AG20443 (cell line): ENCODE data around the gene MICAL3.
"Not testable (repeated sequence)": the region's sequence is repeated elsewhere in the genome, so short reads cannot be mapped to it uniquely, and the experiment has no call there.

Experiments used
- DNase-seq: peaks from one replicate; pipeline ENCODE4 v3.0.0; 2012; ENCODE audit warnings: low spot score, mixed read lengths

The MICAL3 gene

DNA sequence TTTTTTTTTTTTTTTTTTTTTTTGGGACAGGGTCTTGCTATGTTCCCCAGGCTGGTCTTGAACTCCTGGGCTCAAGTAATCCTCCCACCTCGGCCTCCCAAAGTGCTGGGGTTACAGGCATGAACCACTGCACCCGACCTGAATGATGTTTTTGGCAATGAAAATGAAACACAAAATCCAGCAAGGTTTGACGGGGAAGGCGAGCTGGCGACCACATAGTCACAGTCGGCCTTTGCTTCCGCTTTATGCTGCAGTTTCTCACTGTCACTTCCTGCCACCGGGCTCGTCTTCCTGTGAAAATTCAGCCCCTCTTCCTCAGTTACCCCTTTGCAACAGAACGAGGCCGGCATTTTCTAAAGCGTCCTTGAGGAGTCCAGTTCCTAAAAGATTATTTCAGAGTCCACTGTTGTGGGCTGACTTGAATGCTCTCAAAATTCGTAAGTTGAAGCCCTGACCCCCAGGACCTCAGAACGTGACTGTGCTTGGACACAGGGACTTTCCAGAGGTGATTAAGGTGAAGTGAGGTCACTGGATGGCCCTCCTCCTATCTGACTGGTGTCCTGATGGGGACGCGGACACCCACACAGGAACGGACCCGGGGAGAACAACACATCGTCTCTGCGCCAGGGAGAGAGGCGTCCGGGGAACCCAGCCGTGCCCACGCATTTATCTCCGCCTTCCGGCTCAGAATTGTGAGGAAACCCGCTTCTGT, 247.2 kb downstream of the MICAL3 start:
- no peak for DNase-seq

DNA sequence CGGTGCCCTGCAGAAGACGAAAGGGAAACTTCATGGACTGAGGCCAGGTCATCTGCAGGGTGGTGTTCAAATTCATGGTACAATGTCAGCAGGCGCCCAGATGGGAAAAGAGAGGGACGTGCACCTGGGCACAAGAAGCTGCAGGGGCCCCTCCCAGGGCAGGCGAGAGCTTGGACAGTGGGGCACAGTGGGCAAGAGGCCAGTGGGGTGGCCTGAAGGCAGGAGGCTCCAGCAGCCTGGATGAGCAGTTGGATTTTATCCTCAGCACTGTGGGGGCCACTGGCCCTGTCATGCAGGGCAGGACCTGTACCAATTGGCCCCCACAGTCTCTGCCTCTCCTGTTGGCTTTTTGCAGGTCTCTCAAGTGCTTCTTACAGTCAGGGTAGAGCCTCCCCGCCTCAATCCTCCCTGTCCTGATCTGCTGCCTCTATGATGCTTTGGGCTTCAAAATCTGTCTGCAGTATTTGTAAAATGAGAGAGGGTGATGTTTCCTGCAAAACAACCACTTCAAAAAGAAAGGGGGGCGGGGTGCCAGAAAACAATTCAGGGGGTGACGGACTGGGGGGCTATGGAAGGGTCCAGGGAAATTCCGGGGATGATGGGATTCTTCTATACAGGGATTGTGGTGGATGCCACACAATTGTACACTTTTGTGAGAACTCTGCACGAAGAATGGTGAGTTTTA, 248.4 kb downstream of the MICAL3 start:
- no peak for DNase-seq

- no peak for DNase-seq
Measured at GRCh38 chr22:17774926-17775685, 249.3 kb downstream of the MICAL3 start.

- peak; percentile 79 for DNase-seq
Measured at GRCh38 chr22:17774206-17774925, 250.0 kb downstream of the MICAL3 start, which contains the start of gene BID. TSS of gene BID (minus strand) at chr22:17774469. CDS start at chr22:17750116, 24,353 bp downstream.

DNA sequence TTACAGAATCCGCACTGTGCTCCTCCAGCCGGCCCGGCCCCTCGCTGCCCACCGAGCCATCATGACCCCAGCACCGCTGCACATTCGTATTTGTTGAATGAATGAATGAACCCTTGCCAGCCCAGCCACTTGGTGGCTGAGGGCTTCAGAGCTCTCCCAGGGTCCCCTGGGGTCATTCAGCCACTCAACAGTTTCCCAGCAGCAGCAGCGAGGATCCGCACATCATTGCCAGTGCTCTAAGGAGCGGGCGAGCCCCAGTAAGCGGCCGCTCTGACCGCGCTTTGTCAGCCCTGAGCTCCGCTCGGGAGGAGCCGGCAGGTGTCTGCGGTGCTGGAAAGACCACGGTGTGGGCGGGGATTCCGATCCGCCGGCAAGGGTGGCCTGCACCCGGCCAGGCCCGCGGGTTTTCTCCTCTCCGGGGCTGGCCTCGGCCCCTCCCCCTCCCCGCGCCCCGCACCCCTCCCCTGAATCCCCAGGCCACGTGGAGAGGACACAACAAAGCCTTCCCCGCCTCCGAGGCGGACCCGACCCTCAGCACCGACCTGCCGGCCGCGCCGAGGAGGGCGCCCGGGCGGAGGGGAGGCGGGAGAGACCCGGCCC, 250.7 kb downstream of the MICAL3 start:
- peak; percentile 62 for DNase-seq

DNA sequence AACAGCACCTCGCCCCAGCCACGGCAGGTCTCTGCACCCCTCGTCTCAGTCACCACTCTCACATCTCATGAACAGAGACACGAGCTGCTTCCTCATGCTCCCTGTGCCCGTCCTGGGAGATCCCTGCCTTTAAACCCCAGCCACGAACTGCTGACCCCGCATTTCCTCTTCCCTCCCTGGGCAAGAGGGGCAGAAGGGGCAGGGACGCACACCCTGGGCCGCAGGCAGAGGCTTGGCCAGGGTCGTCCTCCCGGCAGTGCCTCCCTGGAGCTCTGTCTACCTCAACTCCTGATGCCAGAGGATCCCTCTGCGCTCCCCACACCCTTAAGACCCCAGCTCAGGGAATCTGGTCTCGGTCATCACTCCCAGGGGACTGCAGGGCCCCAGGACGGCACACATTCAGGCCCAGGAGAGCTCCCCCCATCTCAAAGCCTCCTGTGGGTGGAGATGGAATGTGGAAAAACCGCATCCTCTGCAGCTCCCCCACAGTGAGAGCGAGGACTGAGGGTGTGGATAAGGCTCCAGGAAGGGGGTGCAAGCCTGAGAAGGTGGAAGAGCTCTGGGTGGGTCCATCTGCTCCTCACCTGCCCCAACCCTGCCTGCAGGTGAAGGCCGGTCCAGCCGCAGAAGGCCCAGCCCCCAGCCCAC, 251.3 kb downstream of the MICAL3 start:
- no peak for DNase-seq

- DNase-seq, result no peak
Measured at GRCh38 chr22:17772249-17772957, 252.0 kb downstream of the MICAL3 start.

DNA sequence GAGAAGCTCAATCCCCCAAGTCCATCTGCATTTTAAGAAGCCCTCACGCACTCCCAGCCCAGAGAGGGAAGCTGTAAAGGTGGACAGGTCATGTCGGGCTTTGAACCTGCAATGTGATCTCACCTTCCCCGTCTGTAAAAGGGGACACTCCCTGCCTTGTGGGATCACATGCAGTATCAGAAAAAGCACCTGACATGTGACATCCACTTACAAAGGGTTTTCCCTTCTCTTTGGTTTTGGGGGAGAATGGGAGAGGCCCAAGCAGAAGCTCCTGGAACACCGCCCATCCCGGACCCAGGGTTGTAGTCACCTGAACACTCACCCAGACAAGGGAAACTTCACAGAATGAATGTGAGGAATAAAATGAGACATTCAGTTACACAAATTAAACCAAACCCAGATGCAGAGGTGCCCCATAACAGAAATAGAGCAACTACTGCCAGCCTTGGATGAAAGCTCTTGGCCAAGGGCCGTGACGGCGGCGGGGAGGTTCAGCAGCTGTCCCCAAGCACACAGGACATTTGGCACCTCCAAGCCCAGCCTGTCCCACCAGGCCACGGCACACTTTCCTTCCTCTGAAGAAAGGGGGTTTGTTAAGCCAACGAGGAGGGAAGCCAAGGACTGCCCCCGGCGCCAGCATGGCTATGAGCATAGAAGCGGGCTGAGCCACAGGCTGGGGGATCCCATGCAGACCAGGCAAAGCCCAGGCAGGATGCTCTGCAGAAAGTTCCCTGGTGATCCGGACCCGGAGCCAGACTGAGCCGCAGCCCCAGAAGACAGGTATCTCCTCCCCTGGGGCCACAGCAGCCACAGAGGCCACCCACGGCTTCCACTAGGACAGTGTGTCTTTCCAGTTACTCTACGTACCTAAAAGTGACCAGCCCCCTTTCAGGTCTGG, 253.9 kb downstream of the MICAL3 start:
- no peak for DNase-seq

DNA sequence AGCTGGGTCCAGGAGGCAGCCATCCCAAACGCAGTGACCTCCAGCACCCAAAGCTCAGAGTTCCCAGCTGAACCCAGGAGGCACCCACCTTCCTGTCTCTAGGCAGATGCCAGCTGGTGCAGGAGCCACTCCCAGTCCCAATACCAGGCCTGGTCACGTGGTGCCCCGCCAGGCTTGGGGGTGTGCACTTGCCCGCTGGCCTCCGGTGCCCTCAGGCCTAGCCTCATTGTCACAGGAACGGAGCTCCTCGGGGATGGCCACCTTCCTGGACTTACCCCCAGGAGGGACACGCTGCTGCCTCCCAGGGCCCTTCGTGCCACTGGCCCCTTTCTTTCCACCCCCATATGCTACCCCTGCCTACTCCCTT, 254.7 kb downstream of the MICAL3 start:
- no peak for DNase-seq

- no peak for DNase-seq
Measured at GRCh38 chr22:17769013-17769715, 255.2 kb downstream of the MICAL3 start.

- DNase-seq, result no peak
Measured at GRCh38 chr22:17767233-17768065, 256.9 kb downstream of the MICAL3 start.

GRCh38 chr22:17764852-17765251, 259.5 kb downstream of the MICAL3 start:
- not testable (repeated sequence) for DNase-seq

DNA sequence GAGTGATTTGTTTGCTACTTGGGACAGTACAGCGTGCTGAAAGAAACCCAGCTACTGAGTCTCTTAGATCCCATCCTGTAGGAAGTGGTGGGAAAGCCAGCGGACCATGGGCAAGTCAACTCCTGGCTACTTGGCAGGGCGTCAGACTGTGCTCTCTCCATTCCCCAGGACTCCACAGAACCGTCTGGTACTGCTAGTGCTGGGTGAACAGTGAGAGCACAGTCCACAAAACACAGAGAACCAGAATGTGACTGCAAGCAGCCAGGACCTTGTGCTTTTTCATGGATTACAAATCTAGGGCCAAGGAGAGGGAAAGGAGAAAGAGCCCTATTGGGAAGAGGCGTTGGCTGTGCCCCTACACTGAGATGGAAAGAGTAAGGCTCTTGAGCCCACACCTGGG, 260.3 kb downstream of the MICAL3 start:
- DNase-seq, result no peak

DNA sequence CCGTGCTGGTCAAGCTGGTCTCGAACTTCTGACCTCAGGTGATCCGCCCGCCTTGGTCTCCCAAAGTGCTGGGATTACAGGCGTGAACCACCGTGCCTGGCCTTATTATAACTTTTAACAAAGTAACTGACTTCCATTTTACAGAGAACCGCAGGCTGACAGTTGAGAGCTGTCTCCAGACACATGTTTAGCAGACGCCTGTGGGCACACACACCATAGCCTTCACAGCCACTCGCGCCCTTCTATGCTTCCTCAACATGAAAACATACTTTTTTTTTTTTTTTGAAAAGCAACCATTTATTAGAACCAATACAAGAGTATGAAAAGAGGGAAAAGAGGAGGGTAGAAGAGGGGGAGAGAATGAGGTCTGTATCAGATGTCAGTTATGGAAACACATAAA, 260.9 kb downstream of the MICAL3 start:
- DNase-seq, result not testable (repeated sequence)

DNA sequence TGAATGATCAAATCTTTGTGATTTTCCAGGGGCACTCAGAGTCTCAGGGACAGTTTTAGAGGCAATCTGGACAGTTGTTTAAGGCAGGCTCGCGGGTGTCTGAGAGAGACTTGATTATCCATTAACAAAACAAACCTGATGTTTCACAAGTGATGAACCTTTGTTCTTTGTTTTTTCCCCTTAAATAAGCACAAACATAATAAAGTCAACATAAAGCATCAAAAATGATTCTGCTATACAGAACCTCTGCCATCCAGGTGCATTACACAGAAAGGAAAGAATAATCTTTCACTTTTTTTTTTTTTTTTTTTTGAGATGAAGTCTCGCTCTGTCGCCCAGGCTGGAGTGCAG, 263.2 kb downstream of the MICAL3 start:
- no peak for DNase-seq

DNA sequence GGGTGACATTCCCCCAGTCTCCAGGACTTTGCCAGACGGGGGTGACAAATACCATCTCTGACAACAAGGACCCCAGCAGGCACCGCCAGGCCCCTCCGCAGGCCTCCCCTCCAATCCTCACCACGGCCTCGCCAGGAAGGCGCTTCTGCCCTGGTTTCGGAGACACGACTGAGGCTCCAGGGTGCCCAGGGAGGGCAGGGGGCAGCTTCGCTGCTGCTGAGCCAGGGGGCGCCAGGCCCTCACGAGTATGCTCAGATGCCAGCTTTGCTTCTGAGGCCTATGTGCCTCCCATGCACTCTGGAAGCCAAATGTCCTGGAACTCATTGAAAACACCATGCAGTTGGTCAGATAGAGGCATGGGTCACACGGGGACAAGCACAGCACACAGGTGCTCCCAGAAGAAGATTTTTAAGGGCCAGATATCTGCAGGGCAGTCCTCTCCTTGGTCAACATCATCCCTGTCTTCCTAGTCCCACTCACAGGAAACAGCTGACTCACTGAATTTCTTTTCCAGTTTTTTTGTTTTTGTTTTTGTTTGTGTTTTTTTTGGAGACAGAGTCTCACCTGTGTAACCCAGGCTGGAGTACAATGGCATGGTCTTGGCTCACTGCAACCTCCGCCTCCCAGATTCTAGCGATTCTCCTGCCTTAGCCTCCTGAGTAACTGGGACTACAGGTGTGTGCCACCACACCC, 270.0 kb downstream of the MICAL3 start:
- no peak for DNase-seq

DNA sequence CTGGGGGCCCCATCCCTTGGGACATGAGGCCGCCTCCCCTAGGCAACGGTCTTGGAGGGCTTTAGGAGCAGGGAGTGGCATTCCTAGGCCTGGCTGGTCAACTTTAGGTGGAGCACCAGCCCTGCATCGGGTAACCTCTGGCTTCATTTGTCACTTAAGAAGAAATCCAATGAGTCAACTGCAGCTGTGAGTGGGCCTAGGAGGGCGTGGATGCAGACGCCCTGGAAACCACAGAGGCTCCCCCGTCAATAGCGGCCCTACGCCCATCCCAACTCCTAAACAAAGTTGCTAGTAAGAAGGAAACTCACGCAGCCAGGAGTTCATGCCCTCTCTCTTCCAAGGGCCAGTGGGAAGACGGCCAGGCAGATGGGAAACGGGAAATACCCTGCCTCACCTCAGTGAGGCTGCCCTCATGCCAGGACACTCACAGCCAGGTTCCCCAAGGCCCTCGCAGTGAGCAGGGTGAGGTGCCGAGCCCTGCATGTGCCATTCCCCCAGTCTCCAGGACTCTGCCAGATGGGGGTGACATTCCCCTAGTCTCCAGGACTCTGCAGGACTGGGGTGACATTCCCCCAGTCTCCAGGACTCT, 270.9 kb downstream of the MICAL3 start:
- DNase-seq, result peak; percentile 47
